H1 (cell line): ENCODE results near the gene TFAP2E. TPM values are rescaled to one million over a fixed set of nuclear protein-coding genes. Genes with fewer than 3 reads are reported as not detected.

Experiments
- CTCF ChIA-PET: fragments of 300-600 bp; sonication (Branson Sonifier 250); formaldehyde crosslinking; loops from one replicate; lab custom pipeline; 2021; ENCODE audit not compliant: partially characterized antibody; lab: Charles Lee
- POLR2A ChIA-PET: fragments of 300-600 bp; sonication (Branson Sonifier 250); formaldehyde crosslinking; loops from one replicate; lab custom pipeline; 2021; ENCODE audit warnings: inconsistent platforms; ENCODE audit not compliant: partially characterized antibody; lab: Charles Lee
- DNase-seq, 2 experiments: peaks; one replicate each; pipeline versions ENCODE4 v3.0.0 to v3.0.0-alpha.2; 2010 to 2022; ENCODE audit warnings: low spot score in 2 of 2, low read depth in 1 of 2, mixed read lengths in 1 of 2
- FAIRE-seq: peaks from 2 replicates; lab custom pipeline; 2011; peaks lifted over from hg19 to GRCh38; lab: Jason Lieb, UNC
- H2AFZ ChIP-seq: 2 replicates; pipeline ENCODE4 v1.8.1; 2012; ENCODE audit warnings: low read length, inconsistent platforms
- H2AK5ac ChIP-seq: 2 replicates; pipeline ENCODE4 v1.6.1; 2013; ENCODE audit warnings: low read depth, low read length
- H2BK120ac ChIP-seq: replicated peaks from 2 replicates; pipeline ENCODE3; 2013; ENCODE audit warnings: low read depth, low read length, inconsistent platforms
- H2BK12ac ChIP-seq: 2 replicates; pipeline ENCODE4 v1.6.1; 2013; ENCODE audit warnings: low read depth, low read length
- H2BK15ac ChIP-seq: 2 replicates; pipeline ENCODE4 v1.6.1; 2013; ENCODE audit warnings: low read length
- H2BK20ac ChIP-seq: 2 replicates; pipeline ENCODE4 v1.6.1; 2013; ENCODE audit warnings: low read length
- H2BK5ac ChIP-seq: 2 replicates; pipeline ENCODE4 v1.6.1; 2013; ENCODE audit warnings: low read depth, low read length
- H3K14ac ChIP-seq: 2 replicates; pipeline ENCODE4 v1.6.1; 2013; ENCODE audit warnings: inconsistent platforms; ENCODE audit not compliant: insufficient read length
- H3K18ac ChIP-seq: 2 replicates; pipeline ENCODE4 v1.6.1; 2013; ENCODE audit warnings: low read length; ENCODE audit errors: extremely low read depth
- H3K23ac ChIP-seq: 2 replicates; pipeline ENCODE4 v1.6.1; 2013; ENCODE audit warnings: inconsistent platforms; ENCODE audit not compliant: insufficient read length
- H3K23me2 ChIP-seq: 2 replicates; pipeline ENCODE4 v1.6.1; 2013; ENCODE audit warnings: low read depth, low read length
- H3K27ac ChIP-seq: 2 replicates; pipeline ENCODE4 v1.6.1; 2011; ENCODE audit warnings: low read depth, low read length, inconsistent platforms
- H3K27me3 ChIP-seq, 4 experiments: replicated peaks in 1 of 4; 1 replicate in 1 of 4; 2 replicates in 3 of 4; pipeline versions ENCODE4 v1.6.1 to v1.8.1; 2011 to 2013; ENCODE audit warnings: low read length in 3 of 4, mild to moderate bottlenecking in 3 of 4, inconsistent platforms in 2 of 4, mixed read lengths in 2 of 4, moderate library complexity in 1 of 4; ENCODE audit not compliant: control insufficient read depth in 3 of 4, insufficient read depth in 3 of 4; ENCODE audit errors: extremely low read depth in 1 of 4
- H3K36me3 ChIP-seq, 4 experiments: 2 replicates each; pipeline versions ENCODE4 v1.6.1 to v1.8.1; 2011 to 2013; ENCODE audit warnings: mild to moderate bottlenecking in 4 of 4, low read length in 3 of 4, moderate library complexity in 2 of 4, control low read depth in 1 of 4, inconsistent platforms in 1 of 4; ENCODE audit not compliant: insufficient read depth in 4 of 4, control insufficient read depth in 2 of 4
- H3K4ac ChIP-seq: replicated peaks from 2 replicates; pipeline ENCODE3; 2013; ENCODE audit warnings: low read length, low read depth, mixed read lengths, inconsistent platforms; ENCODE audit not compliant: insufficient read length
- H3K4me1 ChIP-seq, 4 experiments: replicated peaks in 1 of 4; 1 replicate in 1 of 4; 2 replicates in 3 of 4; pipeline versions ENCODE4 v1.6.1 to v1.8.1; 2011 to 2013; ENCODE audit warnings: low read length in 3 of 4, inconsistent platforms in 2 of 4, mixed read lengths in 1 of 4; ENCODE audit not compliant: insufficient read depth in 4 of 4, control insufficient read depth in 3 of 4
- H3K4me2 ChIP-seq, 2 experiments: 2 replicates each; pipeline versions ENCODE4 v1.6.1 to v1.8.1; 2011 to 2013; ENCODE audit warnings: low read depth in 2 of 2, low read length in 2 of 2, control low read depth in 1 of 2, inconsistent platforms in 1 of 2, mild to moderate bottlenecking in 1 of 2; ENCODE audit not compliant: insufficient read depth in 1 of 2
- H3K4me3 ChIP-seq, 4 experiments: fragments of 200-600, 300-600 bp in 1 of 4; sonication (generic), shearing (Covaris generic), sonication (Bioruptor Twin) in 1 of 4; 2 replicates each; pipeline versions ENCODE4 v1.5.1 to v1.8.1; 2011 to 2016; ENCODE audit warnings: low read length in 4 of 4, low read depth in 3 of 4, control low read depth in 2 of 4, inconsistent platforms in 2 of 4, mild to moderate bottlenecking in 2 of 4, mixed read lengths in 1 of 4, moderate library complexity in 1 of 4; ENCODE audit not compliant: insufficient read depth in 2 of 4; ENCODE audit errors: extremely low read depth in 1 of 4
- H3K56ac ChIP-seq: replicated peaks from 2 replicates; pipeline ENCODE3; 2013; ENCODE audit warnings: low read depth, mild to moderate bottlenecking, mixed read lengths, low read length, inconsistent platforms; ENCODE audit not compliant: insufficient read length
- H3K79me1 ChIP-seq: 2 replicates; pipeline ENCODE4 v1.6.1; 2013; ENCODE audit warnings: low read depth, low read length, control low read depth
- H3K79me2 ChIP-seq, 2 experiments: 2 replicates each; pipeline versions ENCODE4 v1.6.1 to v1.8.1; 2012 to 2013; ENCODE audit warnings: low read length in 2 of 2, mild to moderate bottlenecking in 2 of 2, inconsistent platforms in 1 of 2; ENCODE audit not compliant: insufficient read depth in 2 of 2, control insufficient read depth in 1 of 2
- H3K9ac ChIP-seq, 4 experiments: replicated peaks in 1 of 4; 1 replicate in 1 of 4; 2 replicates in 3 of 4; pipeline versions ENCODE4 v1.6.1 to v1.8.1; 2011 to 2013; ENCODE audit warnings: low read depth in 3 of 4, low read length in 3 of 4, control low read depth in 2 of 4, mild to moderate bottlenecking in 2 of 4, moderate library complexity in 2 of 4, inconsistent platforms in 1 of 4; ENCODE audit errors: extremely low read depth in 1 of 4
- H3K9me3 ChIP-seq, 2 experiments: 2 replicates each; pipeline versions ENCODE4 v1.6.1 to v1.8.1; 2012 to 2013; ENCODE audit warnings: mild to moderate bottlenecking in 2 of 2, moderate library complexity in 2 of 2, control low read depth in 1 of 2, inconsistent platforms in 1 of 2, low read depth in 1 of 2, low read length in 1 of 2, mixed read lengths in 1 of 2; ENCODE audit not compliant: insufficient read depth in 2 of 2
- H4K20me1 ChIP-seq, 2 experiments: replicated peaks in 1 of 2; 2 replicates each; pipeline versions ENCODE3 to v1.8.1; 2011 to 2013; ENCODE audit warnings: inconsistent platforms in 2 of 2, low read length in 2 of 2, mild to moderate bottlenecking in 1 of 2; ENCODE audit not compliant: insufficient read depth in 2 of 2, control insufficient read depth in 1 of 2
- H4K5ac ChIP-seq: 2 replicates; pipeline ENCODE4 v1.6.1; 2013; ENCODE audit warnings: low read length, low read depth, mixed read lengths, inconsistent platforms; ENCODE audit not compliant: insufficient read length
- H4K8ac ChIP-seq: 2 replicates; pipeline ENCODE4 v1.8.0; 2013; ENCODE audit warnings: mild to moderate bottlenecking, moderate library complexity, low read length, inconsistent platforms; ENCODE audit not compliant: insufficient read depth; ENCODE audit errors: extremely low read depth
- H4K91ac ChIP-seq: replicated peaks from 2 replicates; pipeline ENCODE3; 2013; ENCODE audit warnings: low read length, mixed read lengths, inconsistent platforms; ENCODE audit not compliant: insufficient read length
- JUND ChIP-seq: IDR thresholded peaks from 2 replicates; pipeline ENCODE4 v1.6.1; 2011; ENCODE audit warnings: mild to moderate bottlenecking, improper control_type of control experiment, low read length
- KDM1A ChIP-seq: fragments of 200-600, 300-600 bp; sonication (generic); IDR thresholded peaks from 2 replicates; pipeline ENCODE4 v1.7.1; 2016; ENCODE audit warnings: mild to moderate bottlenecking, low read length, borderline replicate concordance
- MAFK ChIP-seq: IDR thresholded peaks from 2 replicates; pipeline ENCODE4 v1.6.1; 2012; ENCODE audit warnings: low read depth, mild to moderate bottlenecking, improper control_type of control experiment, low read length
- NRF1 ChIP-seq: IDR thresholded peaks from 2 replicates; pipeline ENCODE4 v1.6.1; 2011; ENCODE audit warnings: mild to moderate bottlenecking, low read depth, low read length, improper control_type of control experiment
- PHF8 ChIP-seq: fragments of 200-600 bp; sonication (generic); conservative IDR thresholded peaks from 2 replicates; pipeline ENCODE4 v1.7.1; 2012; ENCODE audit warnings: low read depth, mild to moderate bottlenecking, inconsistent platforms, low read length, moderate library complexity
- RNF2 ChIP-seq: fragments of 200-900, 300-1000 bp; sonication (generic); IDR thresholded peaks from 2 replicates; pipeline ENCODE4 v1.7.1; 2016; ENCODE audit warnings: borderline replicate concordance, low read depth, mild to moderate bottlenecking, antibody characterized with exemption, low read length; ENCODE audit not compliant: poor library complexity, severe bottlenecking; ENCODE audit errors: missing control alignments
- SAP30 ChIP-seq: fragments of 300-600 bp; sonication (generic); IDR thresholded peaks from 2 replicates; pipeline ENCODE4 v1.7.1; 2012; ENCODE audit warnings: low read length, moderate library complexity, mild to moderate bottlenecking, inconsistent platforms; ENCODE audit not compliant: insufficient read depth, insufficient replicate concordance
- TEAD4 ChIP-seq: IDR thresholded peaks from 2 replicates; pipeline ENCODE4 v1.6.1; 2012; ENCODE audit warnings: low read depth, low read length, inconsistent platforms, mixed read lengths
- WGBS, 2 experiments: shearing (Covaris generic) in 1 of 2; methylation state at CpG; one replicate each; pipeline versions ENCODE4 v1.1.6 to v1.1.7; 2013 to 2015; ENCODE audit warnings: low lambda C conversion rate in 2 of 2, mixed read lengths in 2 of 2, inconsistent platforms in 1 of 2, low coverage in 1 of 2, missing lambda C conversion rate in 1 of 2; ENCODE audit not compliant: insufficient replicate concordance in 2 of 2, insufficient coverage in 1 of 2, insufficient read length in 1 of 2; ENCODE audit errors: extremely low coverage in 1 of 2, missing lambda C conversion rate in 1 of 2; 5-methylcytosine and 5-hydroxymethylcytosine counted together
- polyA plus RNA-seq, 7 experiments: library from polyadenylated mRNA; depleted of rRNA in 3 of 7; stranded (reverse) in 5 of 7; unstranded in 2 of 7; fragments of >200 nt in 5 of 7; fragments of 200-250 nt in 2 of 7; gene quantifications; 1 replicate in 5 of 7; 2 replicates in 1 of 7; 4 replicates in 1 of 7; pipeline versions ENCODE4 v1.2.1 to v1.2.3, GENCODE V29; 2011 to 2013; ENCODE audit warnings: missing spikeins in 2 of 7, mixed read lengths in 2 of 7
- total RNA-seq: library from RNA; stranded (reverse); fragmentation: NEBNext Ultra II Directional; extraction: Animal tissue kit (Norgen Biotek cat#: 25700); gene quantifications from 2 replicates; pipeline ENCODE4 v1.2.1, GENCODE V29; 2021

TFAP2E gene
- total and polyA plus RNA-seq, 2 of the 8 experiments (the other 6 are each of a cell fraction or from before 2014, with no cell fraction given): 0.24 to 0.50 TPM

DNA sequence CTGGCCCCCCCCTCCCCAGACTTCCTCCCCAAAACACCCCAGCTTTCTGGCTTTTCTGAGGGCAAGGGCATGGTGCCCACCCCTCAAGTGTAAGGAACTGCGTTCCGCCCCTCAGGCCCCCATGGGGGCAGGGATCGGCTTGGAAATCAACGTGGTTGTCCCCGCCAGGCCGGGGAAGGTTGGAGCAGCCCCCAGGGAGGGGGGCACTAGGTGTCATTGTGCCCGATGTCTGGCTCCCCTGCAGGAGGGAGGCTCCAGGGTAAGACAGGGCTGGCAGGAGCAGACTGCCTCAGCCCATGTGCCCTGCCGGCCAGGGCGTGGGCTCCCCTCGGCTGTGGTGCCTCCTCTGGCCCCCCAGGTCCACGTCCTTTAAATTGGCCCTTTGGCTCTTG lies 7.4 kb upstream of the TFAP2E start:
- peaks cover 11 to 21% (median 17%) of the 10 kb centered on the region in 4 experiments; a peak in 6 of 8 replicates for H3K36me3 ChIP-seq
- no peak overlapping the region for H2BK20ac ChIP-seq
- H4K91ac ChIP-seq: no peak overlapping the region
- peaks cover 2 to 22% of the 10 kb centered on the region in 2 experiments for H4K20me1 ChIP-seq
- H3K79me2 ChIP-seq: no peaks in the 10 kb centered on the region
- no peak for TF ChIP-seq KDM1A
- no peak for TF ChIP-seq PHF8
- TF ChIP-seq MAFK: no peak
- no peak for TF ChIP-seq SAP30
- TF ChIP-seq NRF1: no peak
- TF ChIP-seq TEAD4: no peak
- no peak for TF ChIP-seq RNF2
- no peak for TF ChIP-seq JUND
- H3K9ac ChIP-seq: no peak overlapping the region
- H3K27me3 ChIP-seq: peaks cover 0 to 15% (median 7%) of the 10 kb centered on the region in 4 experiments; a peak in 6 of 7 replicates
- no peak overlapping the region for H3K14ac ChIP-seq
- no peak overlapping the region for H3K4ac ChIP-seq
- 0 out of 7 replicates have a peak, but pooled peaks cover 0 to 2% (median 0%) of the 10 kb centered on the region in 4 experiments for H3K4me1 ChIP-seq
- H3K18ac ChIP-seq: no peak overlapping the region
- no peak overlapping the region for H3K56ac ChIP-seq
- CTCF ChIA-PET: interaction anchor here (1.1 to 5.8 kb wide), 14 partner anchors 9 to 339 kb away, joined by 3 to 91 read pairs (median 5); partner anchors contain the start of genes C1orf216 and CLSPN
- DNase-seq (no peak), FAIRE-seq (no peak)
- no peaks in the 10 kb centered on the region for H3K9me3 ChIP-seq
- H2BK12ac ChIP-seq: no peak overlapping the region
- POLR2A ChIA-PET: interaction anchor here (1.2 to 3.2 kb wide), 4 partner anchors 8 to 204 kb away, joined by 3 to 8 read pairs (median 7); partner anchors contain the start of genes CLSPN and TFAP2E
- no peak overlapping the region for H3K23ac ChIP-seq
- no peak overlapping the region for H3K4me2 ChIP-seq
- H2BK120ac ChIP-seq: no peak overlapping the region
- no peak overlapping the region for H3K27ac ChIP-seq
- H3K79me1 ChIP-seq: peaks cover 3% of the 10 kb centered on the region
- no peak overlapping the region for H2AK5ac ChIP-seq
- H3K23me2 ChIP-seq: peaks cover 2% of the 10 kb centered on the region; the same call in 1 of the 2 replicates
- no peak overlapping the region for H4K8ac ChIP-seq
- WGBS, 2 experiments: 89% methylated on average over 11 of the region's 11 CpGs; no CpG with 5 or more reads in 1 of the 2 experiments
- no peak overlapping the region for H2BK15ac ChIP-seq
- no peak overlapping the region for H2AFZ ChIP-seq
- no peak overlapping the region for H3K4me3 ChIP-seq
- H4K5ac ChIP-seq: no peak overlapping the region
- H2BK5ac ChIP-seq: no peak overlapping the region
